GM12878 (cell line): Measurements from ENCODE around the gene SMCO4. TPM values are rescaled to one million over a fixed set of nuclear protein-coding genes. Genes with fewer than 3 reads are reported as not detected.

Source experiments
- ATAC-seq: fragments of 200-7000 bp; cut with Tn5 transposase; 3 replicates; pipeline ENCODE4 v1.9.1; 2020; ENCODE audit warnings: mild to moderate bottlenecking, moderate library complexity
- BruUV-seq: library from RNA; stranded (reverse); fragments of 400-500 nt; replicated peaks from 2 replicates; lab custom pipeline; 2021; lab: Mats Ljungman, UMichigan
- CTCF ChIA-PET: fragments of 300-600 bp; sonication (Branson Sonifier 250); formaldehyde crosslinking; extraction: SDS; loops from one replicate; lab custom pipeline; 2021; ENCODE audit warnings: inconsistent platforms; lab: Yijun Ruan, JAX
- POLR2A ChIA-PET: fragments of 350-600 bp; formaldehyde crosslinking; extraction: SDS; loops from one replicate; lab custom pipeline; 2021; ENCODE audit warnings: inconsistent platforms; lab: Charles Lee
- RAD21 ChIA-PET: fragments of 300-600 bp; sonication (Branson Sonifier 250); formaldehyde crosslinking; loops from one replicate; lab custom pipeline; 2023; ENCODE audit warnings: antibody characterized with exemption; ENCODE audit not compliant: unreplicated experiment; lab: Charles Lee
- SMC1A ChIA-PET: fragments of 300-600 bp; sonication (Branson Sonifier 250); formaldehyde crosslinking; loops from one replicate; lab custom pipeline; 2023; ENCODE audit not compliant: unreplicated experiment, uncharacterized antibody; lab: Charles Lee
- DNase-seq: peaks from one replicate; pipeline ENCODE4 v3.0.0-alpha.2; 2011; ENCODE audit warnings: low read depth, low spot score
- FAIRE-seq: peaks from 3 replicates; lab custom pipeline; 2011; peaks lifted over from hg19 to GRCh38; lab: Jason Lieb, UNC
- H2AFZ ChIP-seq: 2 replicates; pipeline ENCODE4 v1.6.0; 2011; ENCODE audit warnings: low read depth, low read length, control low read depth; ENCODE audit not compliant: control insufficient read depth
- H3K27ac ChIP-seq: 2 replicates; pipeline ENCODE4 v1.5.1; 2011; ENCODE audit warnings: control low read depth; ENCODE audit not compliant: control insufficient read depth, insufficient read depth
- H3K27me3 ChIP-seq, 2 experiments: replicated peaks in 1 of 2; 2 replicates each; pipeline versions ENCODE4 v1.6.0 to v1.6.1; 2011; ENCODE audit warnings: low read length in 1 of 2; ENCODE audit not compliant: control insufficient read depth in 2 of 2, insufficient read depth in 2 of 2
- H3K36me3 ChIP-seq, 2 experiments: 2 replicates each; pipeline ENCODE4 v1.5.1; 2011; ENCODE audit warnings: low read length in 1 of 2; ENCODE audit not compliant: control insufficient read depth in 2 of 2, insufficient read depth in 2 of 2
- H3K4me1 ChIP-seq: 2 replicates; pipeline ENCODE4 v1.6.1; 2011; ENCODE audit warnings: mild to moderate bottlenecking, low read length, moderate library complexity, mixed read lengths; ENCODE audit not compliant: control insufficient read depth, insufficient read depth
- H3K4me2 ChIP-seq: 2 replicates; pipeline ENCODE4 v1.6.0; 2011; ENCODE audit warnings: control low read depth; ENCODE audit not compliant: control insufficient read depth, insufficient read depth
- H3K4me3 ChIP-seq: fragments of 200-600 bp; sonication (generic); 2 replicates; pipeline ENCODE4 v1.5.1; 2016
- H3K79me2 ChIP-seq: 2 replicates; pipeline ENCODE4 v1.6.0; 2011; ENCODE audit warnings: low read length; ENCODE audit not compliant: control insufficient read depth, insufficient read depth
- H3K9ac ChIP-seq: 2 replicates; pipeline ENCODE4 v1.8.0; 2011; ENCODE audit warnings: low read length, control low read depth, mixed read lengths; ENCODE audit not compliant: control insufficient read depth, insufficient read depth
- H3K9me3 ChIP-seq: replicated peaks from 3 replicates; pipeline ENCODE4 v1.5.1; 2011; ENCODE audit warnings: mild to moderate bottlenecking, low read length; ENCODE audit not compliant: control insufficient read depth, insufficient read depth
- H4K20me1 ChIP-seq: 2 replicates; pipeline ENCODE4 v1.6.0; 2011; ENCODE audit not compliant: control insufficient read depth, insufficient read depth
- EZH2 ChIP-seq: IDR thresholded peaks from 2 replicates; pipeline ENCODE4 v1.6.1; 2012; ENCODE audit warnings: low read depth, mild to moderate bottlenecking, control low read depth, inconsistent platforms, low read length, borderline replicate concordance; ENCODE audit not compliant: control insufficient read depth
- FOXK2 ChIP-seq: fragments of 450-650 bp; IDR thresholded peaks from 2 replicates; pipeline ENCODE4 v1.6.1; 2017; ENCODE audit warnings: mild to moderate bottlenecking, moderate library complexity
- GATAD2B ChIP-seq: fragments of 450-650 bp; conservative IDR thresholded peaks from 2 replicates; pipeline ENCODE4 v1.6.1; 2017; ENCODE audit warnings: low read depth, mild to moderate bottlenecking, moderate library complexity
- MYC ChIP-seq: IDR thresholded peaks from 2 replicates; pipeline ENCODE4 v1.6.1; 2011; ENCODE audit warnings: mild to moderate bottlenecking, low read length, moderate library complexity, inconsistent platforms; ENCODE audit not compliant: insufficient read depth, insufficient replicate concordance, insufficient read length, severe bottlenecking
- SMAD1 ChIP-seq: fragments of 450-650 bp; IDR thresholded peaks from 2 replicates; pipeline ENCODE4 v1.6.1; 2018; ENCODE audit warnings: mild to moderate bottlenecking, low read depth; ENCODE audit not compliant: partially characterized antibody
- SMC3 ChIP-seq: IDR thresholded peaks from 2 replicates; pipeline ENCODE4 v1.6.1; 2011; ENCODE audit warnings: low read length, improper control_type of control experiment, borderline replicate concordance
- SP1 ChIP-seq: IDR thresholded peaks from one replicate; pipeline ENCODE4 v1.6.1; 2011; ENCODE audit warnings: low read depth, low read length
- SPI1 ChIP-seq: IDR thresholded peaks from 2 replicates; pipeline ENCODE4 v1.6.1; 2011; ENCODE audit warnings: low read depth, mild to moderate bottlenecking, low read length, moderate library complexity, borderline replicate concordance; ENCODE audit not compliant: insufficient read depth
- SUPT20H ChIP-seq: IDR thresholded peaks from 2 replicates; pipeline ENCODE4 v1.6.1; 2011; ENCODE audit warnings: low read depth, mild to moderate bottlenecking, low read length, moderate library complexity, borderline replicate concordance; ENCODE audit not compliant: control insufficient read depth
- TCF3 ChIP-seq: IDR thresholded peaks from 2 replicates; pipeline ENCODE4 v1.6.1; 2012; ENCODE audit warnings: low read depth, mild to moderate bottlenecking, low read length, borderline replicate concordance; ENCODE audit not compliant: insufficient read depth
- ZZZ3 ChIP-seq: IDR thresholded peaks from 2 replicates; pipeline ENCODE4 v1.6.1; 2011; ENCODE audit warnings: low read depth; ENCODE audit not compliant: control insufficient read depth, insufficient read length
- WGBS: methylation state at CpG from one replicate; pipeline ENCODE4 v1.1.6; 2016; ENCODE audit warnings: low lambda C conversion rate; ENCODE audit not compliant: insufficient replicate concordance, insufficient coverage; ENCODE audit errors: missing lambda C conversion rate; 5-methylcytosine and 5-hydroxymethylcytosine counted together
- in situ Hi-C: fragments of 300-500 bp; cut with MboI; formaldehyde crosslinking; loops from 9 replicates; pipeline ENCODE4 v1.14.3; 2018; ENCODE audit warnings: mixed read lengths
- intact Hi-C: fragments of 100-400 bp; cut with micrococcal nuclease; formaldehyde crosslinking; loops from one replicate; pipeline ENCODE4 v1.14.2; 2022; ENCODE audit not compliant: unreplicated experiment
- polyA plus RNA-seq, 11 experiments: library from polyadenylated mRNA; depleted of rRNA in 4 of 11; unstranded in 6 of 11; stranded (reverse) in 5 of 11; fragments of >200 nt; fragmentation: Nextera tagmentation in 4 of 11; fragmentation: Illumina TruSeq in 1 of 11; extraction: Ambion mirVana in 4 of 11; extraction: Trizol in 1 of 11; gene quantifications; 1 replicate in 1 of 11; 2 replicates in 10 of 11; pipeline versions ENCODE4 v1.2.1 to v1.2.3, GENCODE V29; 2011 to 2016; ENCODE audit warnings: inconsistent platforms in 2 of 11, missing spikeins in 2 of 11, low read depth in 1 of 11
- total RNA-seq, 4 experiments: library from RNA; depleted of rRNA in 3 of 4; stranded (reverse); fragments of >200 nt in 3 of 4; fragmentation: Illumina TruSeq in 1 of 4; extraction: Trizol in 1 of 4; gene quantifications; 2 replicates each; pipeline versions ENCODE4 v1.2.1 to v1.2.3, GENCODE V29; 2013 to 2021
- TF ChIP-seq, protein P1 (sequence below): fragments of 450-650 bp; IDR thresholded peaks from 2 replicates; pipeline ENCODE4 v1.6.1; 2017; ENCODE audit warnings: mild to moderate bottlenecking, low read depth, inconsistent platforms; ENCODE audit not compliant: poor library complexity, severe bottlenecking
- TF ChIP-seq, protein P2 (sequence below): fragments of 450-650 bp; IDR thresholded peaks from 2 replicates; pipeline ENCODE4 v1.6.1; 2018; ENCODE audit warnings: borderline replicate concordance, mild to moderate bottlenecking; ENCODE audit not compliant: partially characterized antibody
- TF ChIP-seq, protein P3 (sequence below): IDR thresholded peaks from 2 replicates; pipeline ENCODE4 v1.6.1; 2011; ENCODE audit warnings: low read depth, low read length, improper control_type of control experiment, borderline replicate concordance
- TF ChIP-seq, protein P4 (sequence below): IDR thresholded peaks from 2 replicates; pipeline ENCODE4 v1.6.1; 2011; ENCODE audit warnings: low read depth, mild to moderate bottlenecking, low read length, moderate library complexity, borderline replicate concordance; ENCODE audit errors: extremely low read depth

SMCO4 gene
- total and polyA plus RNA-seq, 10 of the 15 experiments (the other 5 are each of a cell fraction or from before 2014, with no cell fraction given): 3.6 to 59.9 (median 27.9) TPM

DNA sequence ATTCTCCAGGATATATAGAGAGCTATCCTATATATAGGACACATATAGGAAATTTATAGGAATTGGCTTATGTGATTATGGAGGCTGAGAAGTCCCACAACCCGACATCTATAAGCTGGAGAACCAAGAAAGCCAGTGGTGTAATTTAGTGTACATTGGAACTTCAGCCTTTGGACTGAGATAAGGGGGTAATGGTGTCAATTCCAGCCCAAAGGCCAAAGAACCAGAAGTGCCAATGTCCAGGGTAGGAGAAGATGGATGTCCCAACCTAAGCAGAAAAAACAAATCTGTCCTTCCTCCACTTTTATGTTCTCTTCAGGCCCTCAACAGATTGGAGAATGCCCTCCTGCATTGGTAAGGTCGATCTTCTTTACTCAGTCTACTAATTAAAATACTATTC, 25.5 kb upstream of the SMCO4 start:
- Histone ChIP-seq H3K4me3 (no peak overlapping the region), H3K27ac (no peak overlapping the region), H3K9ac (no peak overlapping the region), H3K4me1 (no peaks in the 10 kb centered on the region), H3K9me3 (no peaks in the 10 kb centered on the region), H3K36me3 (no peaks in the 10 kb centered on the region), H3K27me3 (no peaks in the 10 kb centered on the region), H3K79me2 (no peaks in the 10 kb centered on the region), H4K20me1 (no peaks in the 10 kb centered on the region), H3K4me2 (no peak overlapping the region), H2AFZ (no peak overlapping the region)
- ATAC-seq (no peak), FAIRE-seq (no peak), DNase-seq (no peak)
- in situ Hi-C loops (no loop called here), intact Hi-C loops (no loop called here)
- POLR2A ChIA-PET: no interaction called here
- CTCF ChIA-PET: interaction anchor here (1.2 to 1.4 kb wide), 2 partner anchors 12 to 23 kb away, joined by 3 to 5 read pairs; no protein-coding TSS in a partner anchor
- SMC1A ChIA-PET: interaction anchor here (1.2 kb wide), 1 partner anchor 15 kb away, joined by 3 read pairs; no protein-coding TSS in a partner anchor
- no TSS peak for BruUV-seq
- RAD21 ChIA-PET: no interaction called here
- WGBS: 18% methylated on average over 2 of the region's 2 CpGs
- TF ChIP-seq, protein P1, sequence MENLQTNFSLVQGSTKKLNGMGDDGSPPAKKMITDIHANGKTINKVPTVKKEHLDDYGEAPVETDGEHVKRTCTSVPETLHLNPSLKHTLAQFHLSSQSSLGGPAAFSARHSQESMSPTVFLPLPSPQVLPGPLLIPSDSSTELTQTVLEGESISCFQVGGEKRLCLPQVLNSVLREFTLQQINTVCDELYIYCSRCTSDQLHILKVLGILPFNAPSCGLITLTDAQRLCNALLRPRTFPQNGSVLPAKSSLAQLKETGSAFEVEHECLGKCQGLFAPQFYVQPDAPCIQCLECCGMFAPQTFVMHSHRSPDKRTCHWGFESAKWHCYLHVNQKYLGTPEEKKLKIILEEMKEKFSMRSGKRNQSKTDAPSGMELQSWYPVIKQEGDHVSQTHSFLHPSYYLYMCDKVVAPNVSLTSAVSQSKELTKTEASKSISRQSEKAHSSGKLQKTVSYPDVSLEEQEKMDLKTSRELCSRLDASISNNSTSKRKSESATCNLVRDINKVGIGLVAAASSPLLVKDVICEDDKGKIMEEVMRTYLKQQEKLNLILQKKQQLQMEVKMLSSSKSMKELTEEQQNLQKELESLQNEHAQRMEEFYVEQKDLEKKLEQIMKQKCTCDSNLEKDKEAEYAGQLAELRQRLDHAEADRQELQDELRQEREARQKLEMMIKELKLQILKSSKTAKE: no peak
- TF ChIP-seq FOXK2: no peak
- no peak for TF ChIP-seq GATAD2B
- TF ChIP-seq EZH2: no peak
- TF ChIP-seq SMC3: no peak
- TF ChIP-seq SMAD1: no peak
- TF ChIP-seq, protein P2, sequence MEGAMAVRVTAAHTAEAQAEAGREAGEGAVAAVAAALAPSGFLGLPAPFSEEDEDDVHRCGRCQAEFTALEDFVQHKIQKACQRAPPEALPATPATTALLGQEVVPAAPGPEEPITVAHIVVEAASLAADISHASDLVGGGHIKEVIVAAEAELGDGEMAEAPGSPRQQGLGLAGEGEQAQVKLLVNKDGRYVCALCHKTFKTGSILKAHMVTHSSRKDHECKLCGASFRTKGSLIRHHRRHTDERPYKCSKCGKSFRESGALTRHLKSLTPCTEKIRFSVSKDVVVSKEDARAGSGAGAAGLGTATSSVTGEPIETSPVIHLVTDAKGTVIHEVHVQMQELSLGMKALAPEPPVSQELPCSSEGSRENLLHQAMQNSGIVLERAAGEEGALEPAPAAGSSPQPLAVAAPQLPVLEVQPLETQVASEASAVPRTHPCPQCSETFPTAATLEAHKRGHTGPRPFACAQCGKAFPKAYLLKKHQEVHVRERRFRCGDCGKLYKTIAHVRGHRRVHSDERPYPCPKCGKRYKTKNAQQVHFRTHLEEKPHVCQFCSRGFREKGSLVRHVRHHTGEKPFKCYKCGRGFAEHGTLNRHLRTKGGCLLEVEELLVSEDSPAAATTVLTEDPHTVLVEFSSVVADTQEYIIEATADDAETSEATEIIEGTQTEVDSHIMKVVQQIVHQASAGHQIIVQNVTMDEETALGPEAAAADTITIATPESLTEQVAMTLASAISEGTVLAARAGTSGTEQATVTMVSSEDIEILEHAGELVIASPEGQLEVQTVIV: no peak
- TF ChIP-seq, protein P3, sequence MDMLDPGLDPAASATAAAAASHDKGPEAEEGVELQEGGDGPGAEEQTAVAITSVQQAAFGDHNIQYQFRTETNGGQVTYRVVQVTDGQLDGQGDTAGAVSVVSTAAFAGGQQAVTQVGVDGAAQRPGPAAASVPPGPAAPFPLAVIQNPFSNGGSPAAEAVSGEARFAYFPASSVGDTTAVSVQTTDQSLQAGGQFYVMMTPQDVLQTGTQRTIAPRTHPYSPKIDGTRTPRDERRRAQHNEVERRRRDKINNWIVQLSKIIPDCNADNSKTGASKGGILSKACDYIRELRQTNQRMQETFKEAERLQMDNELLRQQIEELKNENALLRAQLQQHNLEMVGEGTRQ: no peak
- no peak for TF ChIP-seq ZZZ3
- TF ChIP-seq TCF3: no peak
- TF ChIP-seq SP1: no peak
- TF ChIP-seq SUPT20H: no peak
- TF ChIP-seq, protein P4, sequence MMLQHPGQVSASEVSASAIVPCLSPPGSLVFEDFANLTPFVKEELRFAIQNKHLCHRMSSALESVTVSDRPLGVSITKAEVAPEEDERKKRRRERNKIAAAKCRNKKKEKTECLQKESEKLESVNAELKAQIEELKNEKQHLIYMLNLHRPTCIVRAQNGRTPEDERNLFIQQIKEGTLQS: no peak
- TF ChIP-seq SPI1: no peak
- no peak for TF ChIP-seq MYC
